ENCODE results near the gene KIF15.

The KIF15 gene

GRCh38 chr3:44894485-44894884, 132.9 kb downstream of the KIF15 start:
- no peak overlapping the region for H3K27ac ChIP-seq
- no peak for TF ChIP-seq CTCF (IDR thresholded peaks at IDR 0.05; ENCODE audit: low read depth, low read length)
- no peaks in the 10 kb centered on the region for H3K27me3 ChIP-seq (ENCODE audit: insufficient read depth, low read depth, severe bottlenecking)
- no peak for DNase-seq
- H3K9me3 ChIP-seq (ENCODE audit: severe bottlenecking), result no peaks in the 10 kb centered on the region
- no peaks in the 10 kb centered on the region for H3K36me3 ChIP-seq
- no peak overlapping the region for H3K4me3 ChIP-seq (ENCODE audit: low read depth, low read length)

GRCh38 chr3:44896440-44896839, 134.8 kb downstream of the KIF15 start:
- H3K36me3 ChIP-seq, result no peaks in the 10 kb centered on the region
- H3K27ac ChIP-seq, result no peak overlapping the region
- no peaks in the 10 kb centered on the region for H3K27me3 ChIP-seq (ENCODE audit: insufficient read depth, low read depth, severe bottlenecking)
- no peaks in the 10 kb centered on the region for H3K9me3 ChIP-seq (ENCODE audit: severe bottlenecking)
- DNase-seq, result no peak
- TF ChIP-seq CTCF (IDR thresholded peaks at IDR 0.05; ENCODE audit: low read depth, low read length), result no peak
- no peak overlapping the region for H3K4me3 ChIP-seq (ENCODE audit: low read depth, low read length)

- no peaks in the 10 kb centered on the region for H3K27me3 ChIP-seq (ENCODE audit: insufficient read depth, low read depth, severe bottlenecking)
- no peak for TF ChIP-seq CTCF (IDR thresholded peaks at IDR 0.05; ENCODE audit: low read depth, low read length)
- H3K4me3 ChIP-seq (ENCODE audit: low read depth, low read length), result no peak overlapping the region
Measured at GRCh38 chr3:44899683-44900367, 138.2 kb downstream of the KIF15 start.

GRCh38 chr3:44902628-44903027, 141.0 kb downstream of the KIF15 start:
- no peak for TF ChIP-seq CTCF (IDR thresholded peaks at IDR 0.05; ENCODE audit: low read depth, low read length)
- H3K36me3 ChIP-seq, result no peaks in the 10 kb centered on the region
- no peaks in the 10 kb centered on the region for H3K27me3 ChIP-seq (ENCODE audit: insufficient read depth, low read depth, severe bottlenecking)
- no peak overlapping the region for H3K27ac ChIP-seq
- H3K4me3 ChIP-seq (ENCODE audit: low read depth, low read length), result no peak overlapping the region
- DNase-seq, result no peak
- H3K9me3 ChIP-seq (ENCODE audit: severe bottlenecking), result peaks cover 7% of the 10 kb centered on the region

More at GRCh38 chr3:44899683-44900367, 138.2 kb downstream of the KIF15 start:
- Histone ChIP-seq H3K9me3 (ENCODE audit: severe bottlenecking) (no peaks in the 10 kb centered on the region), H3K36me3 (no peaks in the 10 kb centered on the region), H3K27ac (no peak overlapping the region)
- no peak for DNase-seq

Data from WERI-Rb-1 (cell line).